HepG2 (cell line): ENCODE data around the gene SNED1. TPM values are rescaled to one million over a fixed set of nuclear protein-coding genes. Genes with fewer than 3 reads are reported as not detected.
A peak's percentile ranks its signal among the peaks of the same experiment; 100 is the strongest.

Experiments used
- ATF3 ChIP-seq: sonication (generic); formaldehyde crosslinking; IDR thresholded peaks from 2 replicates; pipeline ENCODE4 v1.4.0; 2020; ENCODE audit warnings: missing genetic modification reagents
- DR1 ChIP-seq: sonication (generic); formaldehyde crosslinking; IDR thresholded peaks from 2 replicates; pipeline ENCODE4 v1.8.0; 2021; ENCODE audit warnings: mild to moderate bottlenecking, missing genetic modification reagents, inconsistent platforms
- EP300 ChIP-seq, 3 experiments: sonication (generic) in 1 of 3; formaldehyde crosslinking in 1 of 3; IDR thresholded peaks; 2 replicates each; pipeline versions ENCODE4 v1.5.1 to v1.6.1; 2011 to 2020; ENCODE audit warnings: low read depth in 2 of 3, low read length in 2 of 3, borderline replicate concordance in 1 of 3, improper control_type of control experiment in 1 of 3, mild to moderate bottlenecking in 1 of 3, missing genetic modification reagents in 1 of 3, moderate library complexity in 1 of 3
- GLI4 ChIP-seq: sonication (generic); formaldehyde crosslinking; IDR thresholded peaks from 2 replicates; pipeline ENCODE4 v1.5.1; 2020; ENCODE audit warnings: missing genetic modification reagents, mild to moderate bottlenecking, moderate library complexity, borderline replicate concordance
- MTA3 ChIP-seq: sonication (generic); formaldehyde crosslinking; IDR thresholded peaks from 2 replicates; pipeline ENCODE4 v1.4.0; 2020; ENCODE audit warnings: missing genetic modification reagents
- POGK ChIP-seq: sonication (generic); formaldehyde crosslinking; conservative IDR thresholded peaks from 2 replicates; pipeline ENCODE4 v1.8.0; 2022; ENCODE audit warnings: mild to moderate bottlenecking, moderate library complexity, missing genetic modification reagents
- REL ChIP-seq: sonication (generic); formaldehyde crosslinking; conservative IDR thresholded peaks from 2 replicates; pipeline ENCODE4 v1.8.0; 2022; ENCODE audit warnings: mild to moderate bottlenecking, missing genetic modification reagents, moderate library complexity
- SALL1 ChIP-seq: sonication (generic); formaldehyde crosslinking; IDR thresholded peaks from 2 replicates; pipeline ENCODE4 v1.8.0; 2022; ENCODE audit warnings: mild to moderate bottlenecking, missing genetic modification reagents
- ZBTB2 ChIP-seq: sonication (generic); formaldehyde crosslinking; IDR thresholded peaks from 2 replicates; pipeline ENCODE4 v1.8.0; 2022; ENCODE audit warnings: low read depth, missing genetic modification reagents
- ZNF251 ChIP-seq: sonication (generic); formaldehyde crosslinking; IDR thresholded peaks from 2 replicates; pipeline ENCODE4 v1.9.0; 2021; ENCODE audit warnings: mild to moderate bottlenecking, missing genetic modification reagents
- ZNF292 ChIP-seq: sonication (generic); formaldehyde crosslinking; IDR thresholded peaks from 2 replicates; pipeline ENCODE4 v1.8.1; 2022; ENCODE audit warnings: mild to moderate bottlenecking, low read depth, missing genetic modification reagents, borderline replicate concordance
- ZNF367 ChIP-seq: sonication (generic); formaldehyde crosslinking; IDR thresholded peaks from 2 replicates; pipeline ENCODE4 v1.4.0; 2020; ENCODE audit warnings: missing genetic modification reagents, borderline replicate concordance
- ZNF407 ChIP-seq: sonication (generic); formaldehyde crosslinking; IDR thresholded peaks from one replicate; pipeline ENCODE4 v1.5.1; 2020; ENCODE audit warnings: mild to moderate bottlenecking, missing genetic modification reagents; ENCODE audit errors: not compliant biosample characterization
- ZNF564 ChIP-seq: sonication (generic); formaldehyde crosslinking; IDR thresholded peaks from 2 replicates; pipeline ENCODE4 v1.8.1; 2023; ENCODE audit warnings: mild to moderate bottlenecking, missing genetic modification reagents
- ZNF703 ChIP-seq: sonication (generic); formaldehyde crosslinking; IDR thresholded peaks from 2 replicates; pipeline ENCODE4 v1.5.1; 2020; ENCODE audit warnings: missing genetic modification reagents, mild to moderate bottlenecking, moderate library complexity, borderline replicate concordance
- ZNF883 ChIP-seq: sonication (generic); formaldehyde crosslinking; IDR thresholded peaks from 2 replicates; pipeline ENCODE4 v1.5.1; 2020; ENCODE audit warnings: mild to moderate bottlenecking, missing genetic modification reagents; ENCODE audit errors: not compliant biosample characterization
- polyA plus RNA-seq, 8 experiments: library from polyadenylated mRNA; depleted of rRNA in 3 of 8; stranded (reverse) in 7 of 8; unstranded in 1 of 8; fragments of >200 nt; fragmentation: Illumina TruSeq in 4 of 8; extraction: Trizol in 4 of 8; gene quantifications; 2 replicates each; pipeline versions ENCODE4 v1.2.1 to v1.2.3, GENCODE V29; 2011 to 2016; ENCODE audit warnings: low read depth in 4 of 8, missing spikeins in 1 of 8, mixed read lengths in 1 of 8; ENCODE audit not compliant: insufficient read depth in 1 of 8
- total RNA-seq, 5 experiments: library from RNA; depleted of rRNA; stranded (reverse); fragments of >200 nt; fragmentation: Illumina TruSeq; extraction: Trizol; gene quantifications; 2 replicates each; pipeline ENCODE4 v1.2.3, GENCODE V29; 2016; ENCODE audit warnings: low read depth in 1 of 5

SNED1 gene
- total and polyA plus RNA-seq, 2 of the 13 experiments (the other 11 are each of a cell fraction or from before 2014, with no cell fraction given): 0.15 to 0.65 TPM

- TF ChIP-seq ZNF407: no peak
- TF ChIP-seq ZNF292: peak; percentile 54; the same call in 1 of the 2 replicates
- peak; percentile 27 for TF ChIP-seq ZNF883 (CRISPR knock-in tag)
- peak; percentile 10 to 89; a peak in 3 of 4 replicates for TF ChIP-seq EP300 (IDR thresholded peaks at IDR 0.05; ENCODE audit: low read depth in 2 of 2, low read length in 2 of 2)
- peak; percentile 55; the same call in 1 of the 2 replicates for TF ChIP-seq EP300 (CRISPR knock-in tag; IDR thresholded peaks at IDR 0.05; ENCODE audit: borderline replicate concordance)
- peak; percentile 86 for TF ChIP-seq SALL1 (CRISPR knock-in tag)
- TF ChIP-seq ZNF251 (CRISPR knock-in tag): no peak
- TF ChIP-seq ZBTB2 (CRISPR knock-in tag): no peak
- 0 out of 2 replicates have a peak, but pooled peaks have one; percentile 65 for TF ChIP-seq DR1 (CRISPR knock-in tag)
- TF ChIP-seq GLI4 (CRISPR knock-in tag): no peak
- TF ChIP-seq ZNF367 (CRISPR knock-in tag): no peak
- TF ChIP-seq ATF3: no peak
- 0 out of 2 replicates have a peak, but pooled peaks have one; percentile 51 for TF ChIP-seq REL (CRISPR knock-in tag)
- peak; percentile 24; the same call in 1 of the 2 replicates for TF ChIP-seq ZNF703 (CRISPR knock-in tag)
- TF ChIP-seq POGK (CRISPR knock-in tag): peak; percentile 90
- no peak; the same call in 1 of the 2 replicates for TF ChIP-seq ZNF564 (CRISPR knock-in tag)
- TF ChIP-seq MTA3 (CRISPR knock-in tag): no peak
Measured at GRCh38 chr2:240960309-240960970, 38.0 kb upstream of the SNED1 start (continued).
